ENCODE measurements around the gene RPS19BP1.

The RPS19BP1 gene, protein sequence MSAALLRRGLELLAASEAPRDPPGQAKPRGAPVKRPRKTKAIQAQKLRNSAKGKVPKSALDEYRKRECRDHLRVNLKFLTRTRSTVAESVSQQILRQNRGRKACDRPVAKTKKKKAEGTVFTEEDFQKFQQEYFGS

DNA sequence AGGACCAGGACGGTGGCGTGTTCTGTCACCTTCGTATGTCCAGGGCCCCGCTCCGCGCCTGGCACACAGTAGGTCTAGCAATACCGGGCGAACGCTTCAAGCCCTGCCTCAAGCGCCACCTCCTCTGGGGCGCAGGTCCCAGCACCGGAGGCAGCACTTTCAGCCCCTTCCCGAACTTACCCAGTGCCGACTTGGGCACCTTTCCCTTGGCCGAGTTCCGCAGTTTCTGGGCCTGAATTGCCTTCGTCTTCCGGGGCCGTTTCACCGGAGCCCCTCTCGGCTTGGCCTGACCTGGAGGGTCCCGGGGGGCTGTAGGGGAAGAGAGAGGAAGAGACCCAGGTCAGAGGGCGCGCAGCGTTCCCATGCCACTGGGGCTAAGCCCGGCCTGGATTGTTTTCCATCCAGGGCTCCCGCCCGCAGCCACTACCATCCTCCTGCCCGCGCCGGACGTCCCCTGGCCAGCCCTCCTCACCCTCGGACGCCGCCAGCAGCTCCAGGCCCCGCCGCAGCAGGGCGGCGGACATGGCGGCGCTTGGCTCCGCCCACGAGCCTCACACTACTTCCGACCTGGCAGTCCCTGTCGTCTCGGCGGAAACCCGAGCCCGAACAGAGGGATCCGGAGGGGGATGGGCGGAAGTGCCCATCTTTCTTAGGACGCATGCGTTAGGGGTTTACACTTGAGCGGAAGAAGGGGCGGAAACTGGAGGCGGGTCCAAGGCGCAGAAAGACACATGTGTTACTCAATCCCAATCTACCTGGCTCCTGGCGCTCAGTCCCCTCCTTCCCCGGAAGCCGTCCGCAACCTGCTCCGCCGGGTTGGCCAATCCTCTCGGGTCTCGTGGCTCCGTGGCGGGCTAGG is at the start of gene RPS19BP1:
TSS of gene RPS19BP1 (minus strand) at position 534 of the 859 bp plus-strand sequence. CDS start at position 524, 10 bp downstream.
- peak; percentile 98 for DNase-seq (ENCODE audit: low read depth)

DNA sequence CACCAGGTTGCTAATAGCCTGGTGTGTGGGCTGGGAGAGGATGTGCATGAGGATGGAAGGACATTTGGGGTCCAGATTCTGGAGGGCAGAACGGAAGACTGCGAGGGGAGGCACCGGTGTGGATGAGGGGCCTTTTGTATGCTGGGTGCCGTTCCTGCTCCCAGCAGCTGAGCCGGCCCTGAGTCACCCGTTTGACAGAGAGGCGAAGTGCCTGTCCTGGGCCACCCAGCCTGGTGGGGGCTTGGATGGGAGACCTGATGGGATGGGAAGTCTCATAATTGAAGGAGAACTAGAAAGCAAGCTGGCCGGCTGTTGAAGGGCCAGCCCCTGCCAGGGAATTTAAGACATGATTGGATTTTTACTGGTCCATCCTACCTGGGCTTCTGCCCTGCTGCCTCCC is 48.8 kb upstream of the RPS19BP1 start:
- no peak for DNase-seq (ENCODE audit: low read depth)

DNA sequence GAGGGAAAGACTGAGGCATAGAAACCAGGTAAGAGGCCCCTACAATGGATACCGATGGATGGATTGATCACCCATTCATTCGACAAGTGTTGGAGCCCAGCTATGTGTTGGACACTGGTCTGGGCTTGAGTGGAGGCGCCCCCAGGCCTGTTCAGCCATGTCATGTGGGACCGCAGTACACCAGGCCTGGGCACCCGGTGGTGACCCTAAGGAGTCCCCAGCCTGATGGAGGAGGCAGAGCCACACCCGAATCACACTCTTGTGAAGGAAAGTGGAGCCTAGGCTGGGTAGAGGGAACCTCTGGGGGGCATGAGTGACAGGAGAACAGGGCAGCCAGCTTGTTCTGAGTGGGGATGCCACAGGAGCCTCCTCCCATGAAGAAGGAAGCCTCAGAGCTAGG is 48.2 kb upstream of the RPS19BP1 start:
- no peak for DNase-seq (ENCODE audit: low read depth)

DNA sequence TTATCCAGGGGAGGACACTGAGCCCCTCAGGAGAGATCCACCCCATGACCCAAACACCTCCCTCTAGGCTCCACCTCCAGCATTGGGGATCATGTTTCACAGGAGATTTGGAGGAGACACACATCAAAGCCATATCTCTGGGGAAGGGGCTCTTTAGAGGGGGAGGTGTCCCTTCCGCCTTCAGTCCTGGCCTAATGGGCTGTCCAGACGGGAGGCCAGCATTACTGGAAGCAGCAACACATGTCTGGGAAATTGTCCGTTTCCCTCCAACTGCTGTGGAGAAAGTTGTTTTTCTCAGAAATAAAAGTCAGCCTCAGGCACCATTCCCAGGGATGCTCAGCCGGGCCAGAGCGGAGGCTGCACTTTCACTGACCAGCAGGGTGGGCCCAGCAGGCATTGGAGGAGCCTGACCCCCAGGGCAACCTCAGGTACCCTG is 47.5 kb upstream of the RPS19BP1 start:
- no peak for DNase-seq (ENCODE audit: low read depth)

DNA sequence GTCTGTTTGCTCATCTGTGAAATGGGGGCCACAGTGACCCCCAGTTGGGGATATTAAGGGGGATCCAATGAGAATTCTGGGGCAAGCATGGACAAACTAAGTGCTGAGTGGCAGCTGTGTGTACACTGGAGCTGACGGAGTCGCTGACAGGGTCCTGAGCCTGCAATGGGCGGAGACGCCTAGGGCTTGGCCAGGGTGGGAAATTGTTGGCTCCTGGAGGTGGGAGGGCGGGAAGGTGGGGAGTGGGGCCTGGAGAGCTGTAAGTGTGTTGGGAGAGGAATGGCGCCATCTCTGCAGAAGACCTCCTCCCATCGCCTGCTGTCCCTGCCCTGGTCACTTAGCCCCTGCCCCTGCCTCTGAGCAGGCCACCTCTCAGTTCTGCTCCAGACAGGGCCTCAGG is 45.4 kb upstream of the RPS19BP1 start:
- no peak for DNase-seq (ENCODE audit: low read depth)

DNA sequence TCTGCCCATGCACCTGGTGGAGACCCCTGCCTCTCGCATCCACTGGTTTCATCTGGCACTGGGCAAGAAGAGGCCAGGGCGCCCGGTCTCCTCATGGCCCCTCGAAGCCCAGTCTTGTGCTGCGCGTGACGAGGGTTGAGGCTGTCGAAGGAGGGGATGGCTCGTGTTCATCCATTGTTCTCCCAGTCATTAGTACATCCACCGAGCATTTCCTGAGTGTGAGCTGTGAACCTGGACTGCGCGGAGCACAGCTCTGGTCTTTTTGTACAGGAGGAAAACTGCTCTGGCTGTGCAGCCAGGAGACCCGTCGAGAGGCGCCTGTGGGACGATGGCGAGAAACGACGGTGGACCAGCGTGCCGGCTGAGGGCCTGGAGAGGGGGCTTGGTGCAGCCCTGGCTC is 44.8 kb upstream of the RPS19BP1 start:
- no peak for DNase-seq (ENCODE audit: low read depth)

DNA sequence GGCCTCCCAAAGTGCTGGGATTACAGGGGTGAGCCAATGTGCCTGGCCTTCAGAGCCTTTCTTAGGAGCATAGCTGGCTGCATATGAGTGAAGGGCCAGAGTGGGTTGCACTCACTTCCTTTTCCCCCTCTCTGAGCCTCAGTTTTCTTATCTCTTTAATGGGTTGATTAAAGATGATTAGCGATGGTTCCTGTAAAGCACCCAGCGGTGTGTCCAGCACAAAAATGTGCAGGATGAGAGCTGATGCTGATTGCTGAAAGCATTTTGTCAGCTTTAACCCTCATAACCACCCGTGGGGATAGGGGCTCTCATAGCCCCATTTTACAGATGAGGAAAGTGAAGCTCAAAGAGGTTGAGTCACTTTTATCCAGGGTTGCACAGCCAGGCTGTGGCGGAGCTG is 43.5 kb upstream of the RPS19BP1 start:
- DNase-seq (ENCODE audit: low read depth): no peak

DNA sequence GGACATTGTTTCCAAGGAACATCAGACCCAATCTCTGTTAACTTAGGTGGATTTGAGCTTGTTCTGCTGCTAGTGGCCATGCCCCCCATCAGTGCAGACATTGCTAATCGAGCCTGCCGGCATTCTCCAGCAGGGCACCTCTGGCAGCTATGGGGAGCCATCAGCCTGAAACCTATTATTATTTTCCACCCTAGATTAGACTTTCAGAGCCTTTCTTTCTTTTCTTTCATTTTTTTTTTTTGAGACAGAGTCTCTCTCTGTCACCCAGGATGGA is 42.9 kb upstream of the RPS19BP1 start:
- DNase-seq (ENCODE audit: low read depth): no peak

DNA sequence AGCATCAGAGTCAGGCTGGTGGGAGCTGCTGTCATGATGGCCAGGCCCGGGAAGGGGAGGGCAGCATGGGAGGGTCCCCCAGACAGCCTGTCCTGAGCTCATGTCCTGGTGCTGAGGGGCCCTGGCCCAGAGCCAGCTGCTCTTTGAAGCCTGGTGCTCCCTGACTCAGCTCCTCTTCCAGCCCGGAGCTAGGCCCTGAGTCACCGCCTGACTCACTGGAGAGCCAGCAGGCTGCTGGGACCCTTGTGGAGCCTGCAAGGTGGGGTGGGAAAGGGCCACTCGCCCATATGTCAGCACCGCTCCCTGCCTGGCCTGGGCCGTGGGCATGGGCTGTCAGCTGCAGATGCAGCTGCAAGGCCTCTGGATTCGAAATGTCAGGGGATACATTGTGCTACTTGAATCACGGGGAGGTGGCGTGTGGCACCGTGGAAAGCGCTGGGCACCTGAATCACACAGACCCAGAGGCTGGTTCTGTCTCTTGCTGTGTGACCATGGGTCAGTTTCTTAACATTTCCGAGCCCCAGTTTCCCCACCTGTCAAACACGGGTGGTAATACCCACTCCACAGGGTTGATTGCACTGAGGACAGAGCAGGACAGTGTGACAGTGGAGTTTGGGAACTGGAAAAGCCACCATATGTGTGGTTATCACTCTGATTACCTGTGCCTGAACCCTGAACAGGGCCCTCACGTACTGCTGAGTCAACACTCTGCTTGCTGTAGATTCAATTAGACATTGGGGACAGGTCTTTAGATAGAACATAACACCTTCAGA is 42.4 kb upstream of the RPS19BP1 start:
- DNase-seq (ENCODE audit: low read depth): peak; percentile 53

DNA sequence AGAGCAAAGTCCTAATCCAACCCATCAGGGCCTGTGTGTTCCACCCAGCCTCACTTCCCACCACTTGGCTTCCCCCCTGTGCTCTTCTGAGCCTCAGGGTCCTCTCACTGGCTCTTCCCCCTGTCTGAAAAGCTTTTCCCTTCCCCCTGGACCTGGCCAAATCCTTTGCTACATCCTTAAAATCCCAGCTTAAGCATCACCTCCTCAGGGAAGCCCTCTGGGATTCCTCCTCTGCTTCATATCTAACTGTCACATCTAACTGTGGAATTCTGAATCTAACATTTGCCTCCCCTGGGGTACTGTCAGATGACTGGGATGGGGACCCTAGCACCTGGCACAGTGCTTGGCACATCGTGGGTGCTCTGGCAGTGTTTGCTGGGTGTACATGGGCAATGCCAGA is 39.0 kb upstream of the RPS19BP1 start:
- no peak for DNase-seq (ENCODE audit: low read depth)

DNA sequence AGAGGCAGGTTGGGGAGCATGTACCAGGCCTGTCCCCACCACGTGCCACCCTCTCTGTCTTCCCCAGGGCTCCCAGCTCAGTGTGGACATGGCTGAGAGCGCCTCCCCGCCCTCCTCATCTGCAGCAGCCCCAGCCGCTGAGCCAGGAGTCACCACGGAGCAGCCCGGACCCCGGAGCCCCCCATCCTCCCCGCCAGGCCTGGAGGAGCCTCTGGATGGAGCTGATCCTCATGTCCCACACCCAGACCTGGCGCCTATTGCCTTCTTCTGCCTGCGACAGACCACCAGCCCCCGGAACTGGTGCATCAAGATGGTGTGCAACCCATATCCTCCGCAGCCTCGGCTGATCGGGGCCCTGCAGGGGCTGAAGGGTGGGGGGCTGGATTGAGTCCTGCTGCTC is 38.1 kb upstream of the RPS19BP1 start, which contains the start of gene CACNA1I:
TSS of gene CACNA1I (plus strand) at position 89 of the 400 bp plus-strand sequence. CDS start at position 89, 0 bp downstream.
- DNase-seq (ENCODE audit: low read depth): no peak

DNA sequence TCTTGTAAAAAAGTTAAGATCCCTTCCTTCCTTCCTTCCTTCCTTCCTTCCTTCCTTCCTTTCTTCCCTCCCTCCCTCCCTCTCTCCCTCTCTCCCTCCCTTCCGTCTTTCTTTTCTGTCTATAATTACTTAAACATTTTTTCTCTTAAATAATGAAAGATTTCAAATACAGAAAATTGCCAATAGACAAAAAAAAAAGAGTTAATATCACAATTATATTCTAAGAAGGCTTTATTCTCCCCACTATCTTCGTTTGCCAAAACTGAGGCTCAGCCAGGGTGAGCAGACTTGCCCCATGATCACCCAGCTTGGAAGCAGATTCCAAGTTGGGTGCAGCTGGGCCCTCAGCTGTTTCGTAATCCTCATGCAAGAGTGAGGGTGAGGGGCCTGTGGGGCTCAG is 37.7 kb upstream of the RPS19BP1 start:
- no peak for DNase-seq (ENCODE audit: low read depth)

DNA sequence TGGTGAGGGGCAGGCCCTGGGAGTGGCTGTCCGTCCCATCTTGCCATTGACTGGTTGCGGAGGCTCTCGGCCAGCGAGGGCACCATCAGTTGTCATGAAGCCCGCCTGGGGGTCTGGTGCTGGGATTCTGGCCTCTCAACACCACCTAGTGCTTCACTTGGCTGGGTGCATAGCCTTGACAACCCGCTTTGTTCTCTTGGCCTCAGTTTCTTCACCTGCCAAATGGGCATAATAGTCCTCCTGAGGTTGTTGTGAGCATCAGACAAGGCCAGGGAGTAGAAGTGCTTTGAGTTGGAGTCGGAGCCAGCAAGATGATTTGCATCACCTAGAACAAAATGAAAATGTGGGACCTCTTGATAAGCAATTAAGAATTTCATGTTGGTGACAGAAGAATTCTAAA is 36.5 kb upstream of the RPS19BP1 start:
- no peak for DNase-seq (ENCODE audit: low read depth)

DNA sequence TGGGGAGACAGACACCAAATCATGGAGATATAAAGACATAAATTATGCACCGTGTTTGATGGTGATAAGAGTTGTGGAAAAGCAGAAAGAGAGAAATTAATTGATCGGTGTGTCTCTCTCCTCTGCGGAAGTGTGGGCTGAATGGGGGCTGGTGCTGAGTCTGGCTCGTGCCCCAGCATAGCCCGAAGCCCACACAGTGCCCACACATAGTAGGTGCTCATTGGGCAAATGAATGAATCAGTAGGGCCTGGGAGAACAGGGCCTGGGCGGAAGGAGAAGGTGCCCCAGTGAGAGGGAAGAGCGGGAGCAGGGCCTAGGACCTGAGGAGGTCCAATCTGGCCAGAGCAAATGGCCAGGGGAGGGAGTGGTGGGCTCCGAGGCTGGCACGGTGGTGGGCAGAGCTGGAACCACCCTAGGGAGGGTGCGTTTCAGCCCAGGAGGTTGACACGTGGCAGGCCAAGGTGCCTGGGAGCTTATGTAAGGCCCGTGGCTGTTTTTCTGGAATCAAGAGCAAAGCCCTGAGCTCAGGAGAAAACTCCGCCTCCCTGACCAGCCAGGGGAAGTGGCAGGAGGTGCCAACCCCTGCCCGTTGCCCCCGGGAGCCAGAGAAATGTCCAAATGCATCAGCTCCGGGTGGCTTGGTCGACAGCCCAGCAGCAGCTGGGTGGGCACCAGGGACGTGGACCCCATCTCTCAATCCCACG is 35.9 kb upstream of the RPS19BP1 start:
- DNase-seq (ENCODE audit: low read depth): no peak

DNA sequence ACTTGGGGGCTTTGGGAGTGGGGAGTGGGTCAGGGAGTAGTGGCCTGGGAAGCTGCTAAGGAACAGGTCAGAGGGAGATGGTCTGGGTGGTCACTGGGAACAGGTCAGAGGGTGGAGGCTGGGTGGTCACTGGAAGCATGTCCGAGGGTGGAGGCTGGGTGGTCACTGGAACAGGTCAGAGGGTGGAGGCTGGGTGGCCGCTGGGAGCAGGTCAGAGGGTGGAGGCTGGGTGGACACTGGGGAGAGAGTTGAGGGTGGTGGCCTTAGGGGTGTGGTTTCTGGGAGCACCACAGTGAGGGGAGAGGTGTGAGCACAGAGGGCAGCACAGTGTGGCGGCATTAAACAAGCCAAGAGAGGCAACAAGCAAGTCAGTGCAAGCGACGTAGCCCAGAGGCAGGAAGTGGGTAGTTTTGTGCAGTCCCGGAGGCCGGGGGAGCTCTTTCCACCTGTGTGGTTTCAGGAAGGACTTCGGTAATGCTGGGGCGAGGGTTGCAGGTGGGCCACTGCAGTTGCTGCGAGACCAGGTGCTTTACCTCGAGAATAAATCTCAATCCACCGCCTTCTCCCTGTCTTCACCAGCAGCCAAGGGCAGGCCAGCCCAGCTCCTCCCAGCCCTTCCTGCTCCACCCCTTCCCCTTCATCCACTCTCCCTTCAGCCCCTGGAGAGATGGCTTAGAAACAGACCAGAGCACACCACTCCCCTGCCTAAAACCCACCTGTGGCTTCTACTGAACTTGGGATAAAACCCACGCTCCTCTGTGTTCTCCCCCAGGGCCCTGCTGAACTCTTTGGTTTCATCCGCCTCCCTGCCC is 34.8 kb upstream of the RPS19BP1 start:
- DNase-seq (ENCODE audit: low read depth): no peak

DNA sequence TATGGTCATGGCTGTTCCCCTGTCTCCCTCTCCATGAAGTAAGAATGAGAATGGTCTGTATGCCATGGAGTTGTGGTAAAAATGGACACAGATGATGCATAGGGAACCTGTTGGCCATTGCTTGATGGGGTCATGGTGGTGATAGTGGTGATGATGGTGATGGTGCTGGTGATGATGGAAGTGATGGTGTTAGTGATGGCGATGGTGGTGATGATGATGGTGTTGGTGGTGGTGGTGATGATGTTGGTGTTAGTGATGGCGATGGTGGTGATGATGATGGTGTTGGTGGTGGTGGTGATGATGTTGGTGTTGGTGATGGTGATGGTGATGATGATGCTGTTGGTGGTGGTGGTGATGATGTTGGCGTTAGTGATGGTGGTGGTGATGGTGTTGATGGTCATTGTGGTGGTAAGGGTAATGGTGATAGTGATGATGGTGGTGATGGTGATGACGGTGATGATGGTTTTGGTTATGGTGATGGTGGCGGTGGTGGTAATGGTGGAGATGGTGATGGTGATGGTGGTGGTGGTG is 32.9 kb upstream of the RPS19BP1 start:
- DNase-seq (ENCODE audit: low read depth): no peak

DNA sequence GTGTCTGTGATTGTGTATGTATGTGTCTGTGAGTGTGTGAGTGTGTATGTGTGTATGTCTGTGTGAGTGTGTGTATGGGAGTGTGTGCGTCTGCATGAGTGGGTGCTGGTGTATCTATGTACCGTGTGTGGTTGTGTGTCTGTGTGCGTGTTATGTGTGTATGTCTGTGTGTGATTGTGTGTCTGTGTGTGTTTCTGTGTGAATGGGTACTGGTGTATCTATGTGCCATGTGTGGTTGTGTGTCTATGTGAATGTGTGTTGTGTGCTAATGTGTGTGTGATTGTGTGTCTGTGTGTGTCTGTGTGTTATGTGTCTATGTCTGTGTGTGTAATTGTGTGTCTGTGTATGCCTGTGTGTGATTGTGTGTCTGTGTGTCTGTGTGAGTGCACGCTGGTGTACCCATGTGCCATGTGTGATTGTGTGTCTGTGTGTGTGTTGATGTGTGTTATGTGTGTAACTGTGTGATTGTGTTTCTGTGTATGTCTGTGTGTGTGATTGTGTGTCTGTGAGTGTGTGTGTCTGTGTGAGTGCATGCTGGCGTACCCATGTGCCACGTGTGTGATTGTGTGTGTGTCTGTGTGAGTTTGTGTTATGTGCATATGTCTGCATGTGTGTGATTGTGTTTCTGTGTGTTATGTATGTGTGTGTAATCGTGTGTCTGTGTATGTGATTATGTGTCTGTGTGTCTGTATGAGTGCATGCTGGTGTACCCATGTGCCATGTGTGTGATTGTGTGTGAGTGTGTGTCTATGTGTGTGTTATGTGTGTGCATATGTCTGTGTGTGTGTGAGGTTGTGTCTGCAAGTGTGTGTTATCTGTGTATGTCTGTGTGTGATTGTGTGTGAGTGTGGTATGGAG is 31.3 kb upstream of the RPS19BP1 start:
- no peak for DNase-seq (ENCODE audit: low read depth)

DNA sequence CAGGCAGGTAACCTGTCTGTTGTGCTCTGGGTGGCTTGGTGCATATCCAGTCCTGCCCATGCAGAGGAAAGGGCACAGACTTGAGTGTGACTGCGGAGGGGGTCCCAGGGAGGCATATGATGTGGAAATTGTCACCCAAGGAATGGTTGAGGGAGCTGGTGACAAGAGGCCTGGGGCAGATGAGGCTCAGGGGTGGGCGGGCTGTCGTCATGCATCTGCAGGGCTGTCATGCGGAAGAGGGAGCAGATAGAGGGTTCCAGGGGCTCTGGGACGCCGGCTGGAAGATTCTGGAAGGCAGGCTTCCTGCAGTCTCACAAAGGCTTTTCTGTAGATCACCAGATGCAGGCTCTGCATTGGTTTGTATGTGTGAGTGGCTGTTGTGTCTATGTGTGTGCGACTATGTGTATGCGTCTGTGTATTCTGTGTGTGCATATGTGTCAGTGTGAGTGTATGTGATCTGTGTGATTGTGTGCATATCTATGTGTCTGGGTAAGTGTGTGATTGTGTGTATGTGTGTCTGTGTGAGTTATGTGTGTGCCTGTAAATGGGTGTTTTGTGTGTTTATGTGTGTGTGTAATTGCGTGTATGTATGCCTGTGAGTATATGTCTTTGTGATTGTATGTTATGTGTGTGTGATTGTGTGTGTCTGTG is 30.4 kb upstream of the RPS19BP1 start:
- DNase-seq (ENCODE audit: low read depth): no peak

DNA sequence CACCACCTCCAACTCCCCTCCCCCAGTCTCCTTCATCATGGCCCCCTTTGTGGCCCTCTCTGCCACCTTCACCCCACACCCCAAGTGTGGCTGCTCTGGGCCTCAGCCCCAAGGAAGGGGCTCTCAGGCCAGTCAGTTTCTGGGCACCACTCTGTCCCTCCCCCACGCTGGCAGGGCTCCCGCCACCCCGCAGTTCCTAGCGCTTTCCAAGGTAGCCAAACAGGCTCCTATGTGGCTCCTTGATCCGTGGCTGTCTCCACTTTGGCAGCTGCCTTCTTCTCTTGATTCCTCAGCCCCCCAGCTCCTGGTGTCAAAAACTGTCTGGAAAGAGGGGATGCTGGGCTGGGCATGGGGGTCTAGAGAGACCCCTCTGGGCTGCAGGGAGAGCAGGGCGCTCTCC is 27.6 kb upstream of the RPS19BP1 start:
- DNase-seq (ENCODE audit: low read depth): no peak
